GM23248 (cell line): ENCODE results near the gene SMARCC2. TPM values are rescaled to one million over a fixed set of nuclear protein-coding genes. Genes with fewer than 3 reads are reported as not detected.

ENCODE experiments used
- DNase-seq: peaks from one replicate; pipeline ENCODE4 v3.0.0-alpha.2; 2015
- H2AFZ ChIP-seq: fragments of 200-600 bp; sonication (generic); 2 replicates; pipeline ENCODE4 v1.6.1; 2016; ENCODE audit warnings: antibody characterized with exemption
- H3F3A ChIP-seq: fragments of 200-600 bp; sonication (generic); 2 replicates; pipeline ENCODE4 v1.6.1; 2016; ENCODE audit warnings: mild to moderate bottlenecking, antibody characterized with exemption, mixed run types; ENCODE audit not compliant: insufficient read depth
- H3K27ac ChIP-seq: fragments of 200-600 bp; sonication (generic); 2 replicates; pipeline ENCODE4 v1.5.1; 2016; ENCODE audit warnings: mild to moderate bottlenecking
- H3K27me3 ChIP-seq: fragments of 200-600 bp; sonication (generic); replicated peaks from 2 replicates; pipeline ENCODE4 v1.6.1; 2016; ENCODE audit warnings: mild to moderate bottlenecking; ENCODE audit not compliant: insufficient read depth
- H3K36me3 ChIP-seq: fragments of 200-600 bp; sonication (generic); 2 replicates; pipeline ENCODE4 v1.6.1; 2016; ENCODE audit warnings: low read depth, mild to moderate bottlenecking
- H3K4me1 ChIP-seq: fragments of 200-600 bp; sonication (generic); 2 replicates; pipeline ENCODE4 v1.6.1; 2016; ENCODE audit warnings: mild to moderate bottlenecking; ENCODE audit not compliant: insufficient read depth
- H3K4me2 ChIP-seq: fragments of 200-600 bp; sonication (generic); one replicate; pipeline ENCODE4 v1.6.1; 2016; ENCODE audit warnings: mild to moderate bottlenecking; ENCODE audit not compliant: unreplicated experiment
- H3K4me3 ChIP-seq: fragments of 200-600 bp; sonication (generic); 2 replicates; pipeline ENCODE4 v1.5.1; 2016; ENCODE audit warnings: mild to moderate bottlenecking
- H3K79me2 ChIP-seq: fragments of 200-600 bp; sonication (generic); 2 replicates; pipeline ENCODE4 v1.6.1; 2016; ENCODE audit warnings: mild to moderate bottlenecking; ENCODE audit not compliant: insufficient read depth
- H3K9ac ChIP-seq: fragments of 200-600 bp; sonication (generic); 2 replicates; pipeline ENCODE4 v1.6.1; 2016; ENCODE audit warnings: mild to moderate bottlenecking
- H3K9me2 ChIP-seq: fragments of 200-600 bp; sonication (generic); 2 replicates; pipeline ENCODE4 v1.6.1; 2016; ENCODE audit warnings: mixed run types, mild to moderate bottlenecking, moderate library complexity; ENCODE audit not compliant: insufficient read depth
- H3K9me3 ChIP-seq: fragments of 200-600 bp; sonication (generic); one replicate; pipeline ENCODE4 v1.6.1; 2017; ENCODE audit warnings: low read depth
- H4K20me1 ChIP-seq: fragments of 200-600 bp; sonication (generic); 2 replicates; pipeline ENCODE4 v1.6.0; 2016; ENCODE audit not compliant: insufficient read depth
- EZH2 ChIP-seq: fragments of 200-600 bp; sonication (generic); IDR thresholded peaks from 2 replicates; pipeline ENCODE4 v1.6.1; 2018; ENCODE audit warnings: antibody characterized with exemption, mild to moderate bottlenecking; ENCODE audit not compliant: insufficient read depth, poor library complexity, severe bottlenecking
- EZH2phosphoT487 ChIP-seq: fragments of 200-600 bp; sonication (generic); IDR thresholded peaks from 2 replicates; pipeline ENCODE4 v1.6.1; 2018; ENCODE audit warnings: antibody characterized with exemption, moderate library complexity, mild to moderate bottlenecking, low read depth; ENCODE audit not compliant: insufficient read depth
- WGBS, 2 experiments: methylation state at CpG; one replicate each; pipeline ENCODE4 v1.1.6; 2015 to 2017; ENCODE audit warnings: low lambda C conversion rate in 2 of 2, low coverage in 1 of 2; ENCODE audit errors: missing lambda C conversion rate in 2 of 2; 5-methylcytosine and 5-hydroxymethylcytosine counted together
- in situ Hi-C: fragments of 300-500 bp; cut with MboI; formaldehyde crosslinking; loops from 2 replicates; pipeline ENCODE4 v1.15.0; 2020
- polyA plus RNA-seq: library from polyadenylated mRNA; unstranded; fragments of >200 nt; fragmentation: Nextera tagmentation; extraction: Ambion mirVana; gene quantifications from 2 replicates; pipeline ENCODE4 v1.2.1, GENCODE V29; 2016
- total RNA-seq: library from RNA; depleted of rRNA; stranded (reverse); fragments of >200 nt; shearing (Covaris generic); gene quantifications from 2 replicates; pipeline ENCODE4 v1.2.3, GENCODE V29; 2014

Gene SMARCC2
- total and polyA plus RNA-seq, 2 experiments from 2014 or later = 34.0 to 64.3 TPM

DNA sequence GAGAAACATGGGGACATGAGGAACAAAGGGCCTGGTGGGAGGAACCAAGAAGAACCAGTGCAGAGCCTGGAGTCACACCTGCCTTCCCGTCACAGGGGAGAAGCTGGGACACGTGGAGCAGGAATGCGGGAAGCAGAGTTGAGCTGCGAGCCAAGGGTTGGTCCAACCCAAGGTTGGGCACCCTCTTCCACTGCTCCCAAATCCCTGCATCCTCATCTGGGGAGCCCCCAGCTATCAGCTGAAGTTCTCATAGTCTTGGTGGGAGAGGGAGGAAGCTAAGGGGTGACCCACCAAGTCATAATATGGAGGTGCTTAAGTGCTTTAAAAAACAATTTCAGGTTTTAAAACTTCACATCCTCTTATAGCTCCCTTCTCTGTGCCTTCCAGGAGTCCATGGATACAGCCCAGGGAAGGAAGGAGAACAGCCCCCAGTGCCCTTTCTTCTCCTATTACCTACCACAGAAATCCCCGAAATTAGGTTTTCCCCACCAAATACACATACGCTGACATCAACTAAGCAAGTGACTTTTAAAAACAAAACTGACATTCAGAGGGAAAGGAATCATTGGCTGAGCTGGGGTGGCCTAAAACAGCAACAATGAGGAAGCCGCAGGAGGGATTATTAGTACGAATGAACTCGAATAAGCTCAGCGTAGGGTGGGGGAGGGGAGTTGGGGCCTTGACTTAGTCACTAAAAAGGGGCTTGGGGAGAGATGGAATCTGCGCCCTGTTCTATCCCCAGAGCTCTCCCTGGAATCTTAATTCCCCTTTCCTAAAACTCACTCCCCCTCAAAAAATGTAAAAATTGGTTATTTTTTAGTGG, 26.6 kb downstream of the SMARCC2 start:
- Histone ChIP-seq H3K4me2 (no peak overlapping the region), H3K4me3 (no peak overlapping the region), H4K20me1 (0 out of 2 replicates have a peak, but pooled peaks cover 9% of the 10 kb centered on the region), H3K9me2 (no peaks in the 10 kb centered on the region), H3K79me2 (peaks cover 37% of the 10 kb centered on the region), H3K27me3 (no peaks in the 10 kb centered on the region), H3K4me1 (peaks cover 14% of the 10 kb centered on the region), H3K9ac (no peak overlapping the region), H3K27ac (peak overlapping the region; percentile 89; the same call in 1 of the 2 replicates), H3K9me3 (no peaks in the 10 kb centered on the region), H3K36me3 (peaks cover 20% of the 10 kb centered on the region), H2AFZ (no peak overlapping the region), H3F3A (peaks cover 84% of the 10 kb centered on the region)
- peak; percentile 15 for DNase-seq
- WGBS, 2 experiments = 72 to 76% methylated on average over 11 of the region's 11 CpGs
- no peak for TF ChIP-seq EZH2phosphoT487
- TF ChIP-seq EZH2 = no peak
- in situ Hi-C loops = no loop called here

DNA sequence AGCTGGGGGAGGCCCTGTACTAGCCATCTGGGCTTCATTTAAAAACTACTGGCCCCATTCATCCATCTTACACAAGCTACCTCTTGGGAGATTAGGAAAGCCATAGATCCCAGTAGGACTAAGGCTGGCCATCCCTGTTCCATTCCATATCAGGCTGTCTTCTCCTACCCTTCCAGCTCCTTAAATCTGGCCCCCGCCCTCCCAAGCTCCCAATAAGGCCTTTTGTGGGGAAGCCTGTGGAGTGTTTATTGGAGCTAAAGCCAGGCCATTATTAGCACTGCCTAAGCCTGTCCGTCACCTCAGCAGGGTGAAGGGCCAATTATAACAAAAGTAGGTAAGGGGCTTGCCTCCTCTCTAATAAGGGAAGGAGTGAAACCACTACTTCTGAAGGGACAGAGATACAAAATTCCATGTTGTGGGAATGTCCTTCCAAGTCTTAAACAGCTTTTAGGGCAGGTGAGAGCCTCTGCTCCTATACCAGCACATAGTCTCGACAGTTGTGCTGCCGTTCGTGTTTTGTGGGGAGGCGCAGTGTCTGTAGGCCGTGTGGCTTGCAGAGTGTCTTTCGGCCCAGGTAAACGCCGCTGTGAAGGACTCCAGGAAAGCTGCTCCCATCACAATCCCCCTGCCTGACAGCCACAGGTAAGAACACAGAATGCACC, 27.5 kb downstream of the SMARCC2 start:
- no peak overlapping the region for H3K4me3 ChIP-seq
- H3K79me2 ChIP-seq = peaks cover 37% of the 10 kb centered on the region
- in situ Hi-C loops = no loop called here
- H2AFZ ChIP-seq = no peak overlapping the region
- H3K9me2 ChIP-seq = no peaks in the 10 kb centered on the region
- peaks cover 86% of the 10 kb centered on the region for H3F3A ChIP-seq
- DNase-seq = peak; percentile 16
- peak overlapping the region; percentile 89 for H3K27ac ChIP-seq
- H4K20me1 ChIP-seq = 0 out of 2 replicates have a peak, but pooled peaks cover 9% of the 10 kb centered on the region
- peaks cover 14% of the 10 kb centered on the region for H3K4me1 ChIP-seq
- H3K9ac ChIP-seq = peak overlapping the region; percentile 97; the same call in 1 of the 2 replicates
- no peaks in the 10 kb centered on the region for H3K9me3 ChIP-seq
- peaks cover 20% of the 10 kb centered on the region for H3K36me3 ChIP-seq
- no peaks in the 10 kb centered on the region for H3K27me3 ChIP-seq
- peak overlapping the region; percentile 99 for H3K4me2 ChIP-seq
- TF ChIP-seq EZH2 (no peak), EZH2phosphoT487 (no peak)
- WGBS, 2 experiments = 66 to 67% methylated on average over 10 of the region's 10 CpGs

DNA sequence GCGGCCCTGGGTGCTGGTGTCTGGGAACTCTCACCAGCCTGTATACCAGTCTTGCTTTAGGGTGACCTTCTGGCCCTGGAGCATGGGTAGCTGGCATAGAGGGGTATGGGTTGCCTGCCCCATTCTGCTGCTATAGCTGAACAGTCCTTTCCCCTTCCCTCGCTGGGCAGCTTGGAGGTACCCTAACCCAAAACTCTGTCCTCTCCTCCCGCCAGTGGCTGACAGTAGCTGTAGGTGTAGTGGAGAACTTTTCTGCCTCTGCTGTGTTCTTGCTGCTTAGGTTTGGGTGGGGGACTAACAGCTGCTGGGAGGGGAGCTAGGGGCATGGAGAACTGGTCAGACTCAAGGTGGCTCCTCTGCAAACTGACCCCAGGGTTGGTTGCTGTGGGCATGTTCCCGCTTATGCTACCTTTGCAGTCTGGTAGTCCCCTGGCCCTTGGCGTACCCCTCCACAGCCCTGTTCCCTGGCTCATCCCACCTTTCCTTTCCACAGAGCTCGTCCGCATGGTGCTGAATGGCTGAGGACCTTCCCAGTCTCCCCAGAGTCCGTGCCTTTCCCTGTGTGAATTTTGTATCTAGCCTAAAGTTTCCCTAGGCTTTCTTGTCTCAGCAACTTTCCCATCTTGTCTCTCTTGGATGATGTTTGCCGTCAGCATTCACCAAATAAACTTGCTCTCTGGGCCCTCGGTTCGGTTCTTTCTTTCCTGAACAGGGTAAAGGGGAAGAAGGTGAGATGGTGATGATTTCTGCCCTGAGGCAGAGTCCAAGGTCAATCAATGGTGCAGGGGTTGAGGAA, 28.2 kb downstream of the SMARCC2 start:
- no peaks in the 10 kb centered on the region for H3K9me2 ChIP-seq
- peak overlapping the region; percentile 99 for H3K4me2 ChIP-seq
- H4K20me1 ChIP-seq = 0 out of 2 replicates have a peak, but pooled peaks cover 9% of the 10 kb centered on the region
- no peaks in the 10 kb centered on the region for H3K27me3 ChIP-seq
- peaks cover 42% of the 10 kb centered on the region for H3K79me2 ChIP-seq
- DNase-seq = no peak
- H3F3A ChIP-seq = peaks cover 86% of the 10 kb centered on the region
- H3K4me3 ChIP-seq = peak overlapping the region; percentile 85
- H3K9ac ChIP-seq = peak overlapping the region; percentile 97
- no peak overlapping the region for H2AFZ ChIP-seq
- H3K9me3 ChIP-seq = no peaks in the 10 kb centered on the region
- WGBS, 2 experiments = 59 to 61% methylated on average over 11 of the region's 11 CpGs
- no peak for TF ChIP-seq EZH2
- TF ChIP-seq EZH2phosphoT487 = no peak
- in situ Hi-C loops = no loop called here
- peaks cover 20% of the 10 kb centered on the region for H3K36me3 ChIP-seq
- peaks cover 14% of the 10 kb centered on the region for H3K4me1 ChIP-seq
- H3K27ac ChIP-seq = peak overlapping the region; percentile 89

DNA sequence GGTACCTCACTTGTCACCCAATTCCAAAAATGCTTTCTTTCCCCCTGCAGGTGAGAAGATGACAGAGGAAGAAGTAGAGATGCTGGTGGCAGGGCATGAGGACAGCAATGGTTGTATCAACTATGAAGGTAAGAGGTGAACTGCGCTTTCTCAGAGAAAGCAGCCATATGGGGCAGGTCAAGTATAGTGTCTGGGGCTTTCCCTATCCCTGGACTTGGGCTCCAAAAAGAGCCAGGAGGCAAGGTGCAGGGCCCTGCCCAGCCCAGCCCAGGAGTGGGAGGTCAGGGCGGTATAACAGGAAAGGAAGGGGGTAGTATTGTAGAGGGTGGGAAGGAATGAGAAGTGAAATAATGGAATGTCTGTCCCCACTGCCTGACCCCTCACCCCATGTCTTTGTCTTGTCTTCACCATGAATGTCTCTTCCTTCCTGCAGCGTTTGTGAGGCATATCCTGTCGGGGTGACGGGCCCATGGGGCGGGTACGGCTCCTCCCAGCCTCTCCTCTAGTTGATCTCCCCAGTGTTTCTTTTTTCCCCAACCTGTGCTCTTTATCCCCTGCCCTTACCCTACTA, 29.0 kb downstream of the SMARCC2 start:
- Histone ChIP-seq H3K27ac (peak overlapping the region; percentile 89), H3K79me2 (peaks cover 46% of the 10 kb centered on the region), H3K4me2 (peak overlapping the region; percentile 99), H3K9me3 (no peaks in the 10 kb centered on the region), H3K4me1 (peaks cover 14% of the 10 kb centered on the region), H3K4me3 (peak overlapping the region; percentile 85), H3K36me3 (peaks cover 20% of the 10 kb centered on the region), H3K9ac (peak overlapping the region; percentile 97), H3F3A (peaks cover 78% of the 10 kb centered on the region), H4K20me1 (0 out of 2 replicates have a peak, but pooled peaks cover 9% of the 10 kb centered on the region), H3K9me2 (no peaks in the 10 kb centered on the region), H3K27me3 (no peaks in the 10 kb centered on the region), H2AFZ (no peak overlapping the region)
- TF ChIP-seq EZH2 (no peak), EZH2phosphoT487 (no peak)
- in situ Hi-C loops = no loop called here
- DNase-seq = peak; percentile 71
- 17% methylated on average over 7 of the region's 7 CpGs for WGBS, 2 experiments
